GM19328 (cell line): Measurements from ENCODE around the gene HMCN2.

Source experiments
- ATAC-seq: cut with Tn5 transposase; IDR thresholded peaks from one replicate; pipeline ENCODE4 v1.9.1; 2021; ENCODE audit warnings: mild to moderate bottlenecking, moderate library complexity; ENCODE audit not compliant: unreplicated experiment

The HMCN2 gene

DNA sequence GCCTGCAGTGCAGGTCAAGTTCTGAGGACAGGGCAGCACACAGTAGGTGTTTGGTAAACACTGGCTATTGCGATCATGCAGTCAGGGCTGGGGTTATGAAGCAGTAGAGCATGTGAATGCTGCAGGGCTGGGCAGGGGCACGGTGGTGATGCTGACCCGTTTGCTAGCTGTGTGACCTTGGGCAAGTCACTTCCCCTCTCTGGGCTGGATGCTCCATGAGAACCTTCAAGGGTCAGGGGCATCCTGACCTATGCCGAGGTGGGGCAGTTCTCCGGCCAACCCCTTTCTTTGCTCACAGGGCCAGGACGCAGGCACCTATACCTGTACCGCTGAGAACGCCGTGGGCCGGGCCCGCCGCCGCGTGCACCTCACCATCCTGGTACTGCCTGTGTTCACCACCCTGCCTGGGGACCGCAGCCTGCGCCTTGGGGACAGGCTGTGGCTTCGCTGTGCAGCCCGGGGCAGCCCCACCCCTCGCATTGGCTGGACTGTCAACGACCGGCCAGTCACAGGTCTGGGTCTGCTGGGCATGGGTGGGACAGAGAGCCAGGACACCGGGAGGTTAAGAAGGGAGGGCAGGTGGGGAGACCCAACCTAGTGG lies 140.2 kb downstream of the HMCN2 start:
- no peak for ATAC-seq

DNA sequence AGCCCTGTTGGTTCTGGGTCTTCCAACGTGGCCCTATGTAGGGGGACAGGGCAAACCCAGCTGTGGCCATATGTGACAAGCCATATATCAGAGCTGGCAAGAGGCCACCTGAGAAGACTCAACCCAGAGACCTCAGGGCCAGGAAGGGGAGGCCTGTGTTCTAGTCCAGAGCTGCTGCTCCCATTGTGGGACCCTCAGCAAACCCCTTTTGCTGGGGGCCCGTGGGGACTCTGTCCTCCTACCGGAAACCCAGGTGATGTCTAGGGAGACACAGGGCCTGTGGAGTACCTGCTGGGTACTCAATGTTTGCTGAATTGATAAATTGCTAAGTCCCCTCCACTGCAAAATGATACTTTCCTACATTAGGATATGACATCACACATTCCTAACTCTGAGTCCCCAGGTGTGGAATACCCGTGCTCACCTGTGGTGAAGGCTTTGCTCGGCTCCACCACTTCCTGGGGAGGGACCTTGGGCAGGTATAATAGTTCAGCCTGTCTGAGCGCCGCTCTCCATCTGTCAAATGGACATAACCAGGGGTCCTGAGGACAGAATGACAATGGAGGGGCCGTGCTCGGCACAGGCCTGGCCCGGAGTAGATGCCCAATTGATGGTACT lies 140.8 kb downstream of the HMCN2 start:
- ATAC-seq, result no peak

DNA sequence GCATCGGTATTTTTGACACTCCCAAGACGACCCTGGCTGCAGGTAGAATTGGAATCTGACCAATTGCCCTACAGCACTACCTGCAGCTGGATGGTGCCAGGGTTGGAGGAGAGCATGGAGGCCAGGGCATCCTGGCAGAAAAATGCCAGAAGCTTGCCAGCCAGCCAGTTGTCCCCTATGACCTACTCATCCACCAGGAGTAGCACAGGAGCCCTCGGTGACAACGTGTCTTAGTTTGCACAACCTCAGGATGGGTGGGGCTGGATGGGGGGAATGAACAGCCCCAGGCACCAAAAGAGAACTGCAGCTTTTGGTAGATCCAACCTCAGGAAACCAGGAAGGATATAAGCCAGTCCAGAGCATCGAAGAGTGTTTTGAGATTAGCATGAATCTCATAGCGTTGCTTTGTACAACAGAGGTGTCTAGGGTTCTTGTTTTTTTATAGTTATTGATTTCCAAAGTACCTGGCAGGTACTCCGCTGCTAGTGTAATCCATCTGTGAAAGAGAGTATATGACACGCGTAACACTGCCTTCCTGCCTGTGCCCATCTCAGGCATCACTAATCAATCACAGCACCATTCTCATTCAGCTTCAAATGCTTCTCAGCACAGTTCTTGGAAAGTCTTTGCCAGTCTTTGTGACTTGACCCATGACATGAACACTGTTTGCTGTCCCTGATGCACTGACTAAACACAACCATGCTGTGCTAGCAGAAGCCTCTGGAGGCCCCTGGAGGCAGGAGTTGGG lies 142.5 kb downstream of the HMCN2 start:
- no peak for ATAC-seq

- no peak for ATAC-seq
Measured at GRCh38 chr9:130408669-130409068, 143.1 kb downstream of the HMCN2 start.

- ATAC-seq, result no peak
Measured at GRCh38 chr9:130409246-130409645, 143.7 kb downstream of the HMCN2 start.

DNA sequence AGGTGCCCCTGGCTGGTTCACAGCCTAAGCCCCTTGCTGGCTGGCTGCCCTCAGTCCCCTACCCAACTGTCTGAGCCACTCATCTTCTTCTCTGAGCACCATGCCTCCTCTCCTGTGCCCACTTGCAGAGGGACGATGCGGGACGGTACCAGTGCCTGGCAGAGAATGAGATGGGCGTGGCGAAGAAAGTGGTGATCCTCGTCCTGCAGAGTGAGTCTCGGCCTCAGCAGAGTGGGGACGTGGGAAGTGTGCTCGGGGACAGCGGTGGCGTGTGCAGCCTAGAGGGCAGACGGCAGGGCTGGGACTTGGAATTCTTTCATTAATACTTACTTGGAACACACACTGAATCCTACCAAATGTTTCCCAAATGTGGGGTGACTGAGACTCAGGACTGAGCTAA lies 144.9 kb downstream of the HMCN2 start:
- ATAC-seq, result no peak

GRCh38 chr9:130411566-130411915 lies 146.0 kb downstream of the HMCN2 start:
- no peak for ATAC-seq

- no peak for ATAC-seq
Measured at GRCh38 chr9:130414081-130414731, 148.6 kb downstream of the HMCN2 start.

DNA sequence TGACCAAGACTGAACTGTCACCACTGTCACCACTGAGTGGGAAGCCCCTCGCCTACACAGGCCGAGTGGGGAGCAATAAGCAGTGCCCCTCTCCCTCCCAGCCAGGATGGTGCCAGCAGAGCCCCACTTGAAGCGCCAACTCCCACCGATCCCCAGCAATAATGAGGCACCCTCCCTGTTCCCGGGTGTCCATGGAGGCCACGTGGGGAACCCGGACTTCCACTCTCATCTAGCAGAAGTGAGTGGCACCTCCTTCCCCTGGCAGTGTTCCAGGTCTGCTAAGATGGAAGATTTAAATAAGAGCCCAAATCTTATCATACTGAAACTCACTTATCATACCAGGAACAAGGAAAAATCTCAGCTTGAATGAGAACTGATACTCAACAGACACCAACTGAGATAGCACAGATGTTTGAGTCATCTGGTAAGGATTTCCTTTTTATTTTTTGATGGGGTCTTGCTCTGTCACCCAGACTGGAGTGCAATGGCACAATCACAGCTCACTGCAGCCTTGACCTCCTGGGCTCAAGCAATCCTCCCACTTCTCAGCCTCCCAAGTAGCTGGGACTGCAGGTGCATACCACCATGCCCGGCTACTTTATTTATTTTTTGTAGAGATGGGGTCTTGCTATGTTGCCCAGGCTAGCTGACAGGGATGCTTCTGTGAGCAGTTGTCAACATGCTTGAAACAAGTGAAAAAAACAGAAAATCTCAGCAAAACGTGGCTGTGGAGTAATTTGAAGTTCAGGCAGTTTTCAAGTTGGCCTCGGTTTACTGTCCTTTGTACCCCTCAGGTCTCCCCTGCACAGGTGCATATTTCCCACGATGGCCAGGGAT lies 149.6 kb downstream of the HMCN2 start:
- no peak for ATAC-seq

DNA sequence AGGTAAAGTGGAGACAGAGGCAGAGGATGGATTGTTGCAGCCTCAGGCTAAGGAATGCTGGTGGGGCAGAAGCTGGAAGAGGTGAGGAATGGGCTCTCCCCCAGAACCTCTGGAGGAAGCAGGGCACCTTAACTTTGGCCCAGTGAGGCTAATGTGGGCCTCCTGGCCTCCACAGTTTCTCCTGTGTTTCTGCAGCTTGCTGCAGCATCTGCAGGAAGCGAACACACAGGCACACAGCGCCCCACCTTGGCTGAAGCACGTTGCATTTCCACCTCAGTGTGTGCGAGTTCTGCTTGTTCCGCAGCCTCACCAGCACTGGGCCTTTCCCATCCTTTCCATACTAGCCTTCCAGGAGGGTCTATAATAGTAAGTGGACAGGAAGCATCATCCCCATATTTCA lies 152.0 kb downstream of the HMCN2 start:
- no peak for ATAC-seq

GRCh38 chr9:130418776-130419175 lies 153.2 kb downstream of the HMCN2 start:
- ATAC-seq, result no peak

- ATAC-seq, result no peak
Measured at GRCh38 chr9:130419521-130420035, 154.0 kb downstream of the HMCN2 start.

DNA sequence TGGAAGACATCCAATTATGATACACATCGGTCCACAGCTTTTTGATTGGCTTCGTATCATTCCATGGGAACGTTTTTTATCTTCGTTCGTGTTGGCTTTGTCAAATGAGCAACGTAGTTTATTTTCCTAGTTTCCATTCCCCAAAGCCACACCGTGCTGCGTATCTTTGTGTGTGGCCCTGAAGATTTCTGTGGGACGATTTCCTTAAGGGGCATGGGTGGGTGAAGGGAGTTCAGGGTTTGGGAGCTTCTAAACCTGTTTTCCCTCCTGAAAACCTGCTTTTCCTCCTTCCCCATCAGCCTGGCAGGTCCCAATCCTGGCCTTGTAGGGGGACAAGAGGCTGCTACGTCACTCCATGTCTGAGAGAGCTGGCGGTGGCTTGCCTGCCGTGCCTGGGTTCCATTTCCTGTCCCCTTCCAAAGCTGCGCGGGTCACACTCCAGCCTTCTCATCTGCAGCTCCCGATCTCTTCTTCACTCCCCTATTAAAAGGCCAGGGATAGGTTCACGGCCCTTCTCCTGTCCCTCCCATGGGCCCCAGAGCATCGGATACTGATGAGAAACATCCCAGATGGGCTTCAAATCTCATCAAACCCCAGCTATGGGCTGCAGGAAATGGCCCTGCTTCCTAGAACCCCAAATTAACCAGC lies 155.7 kb downstream of the HMCN2 start:
- no peak for ATAC-seq

DNA sequence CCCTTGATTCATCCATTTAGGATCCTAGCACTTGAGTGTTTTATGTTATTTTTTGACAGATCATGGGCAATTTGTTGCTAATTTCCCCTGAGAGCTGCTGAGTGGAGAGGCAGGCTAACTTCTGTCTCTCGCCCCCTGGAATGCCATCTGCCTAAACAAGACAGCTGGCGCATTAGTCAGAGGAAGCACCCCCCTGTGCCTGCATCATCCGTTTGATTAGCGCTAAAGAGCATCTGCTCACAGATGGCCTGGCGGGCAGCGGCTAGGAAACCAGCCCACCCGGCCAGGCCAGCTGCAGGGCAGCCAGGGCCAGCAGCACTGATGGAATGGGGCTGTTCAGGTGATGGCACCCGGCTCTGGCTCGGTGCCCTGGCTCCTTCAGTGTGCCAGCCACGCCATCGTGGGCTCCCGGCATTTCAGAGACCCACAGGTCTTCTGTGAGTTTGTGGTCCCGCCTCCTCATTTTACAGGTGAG lies 156.3 kb downstream of the HMCN2 start:
- ATAC-seq, result no peak

DNA sequence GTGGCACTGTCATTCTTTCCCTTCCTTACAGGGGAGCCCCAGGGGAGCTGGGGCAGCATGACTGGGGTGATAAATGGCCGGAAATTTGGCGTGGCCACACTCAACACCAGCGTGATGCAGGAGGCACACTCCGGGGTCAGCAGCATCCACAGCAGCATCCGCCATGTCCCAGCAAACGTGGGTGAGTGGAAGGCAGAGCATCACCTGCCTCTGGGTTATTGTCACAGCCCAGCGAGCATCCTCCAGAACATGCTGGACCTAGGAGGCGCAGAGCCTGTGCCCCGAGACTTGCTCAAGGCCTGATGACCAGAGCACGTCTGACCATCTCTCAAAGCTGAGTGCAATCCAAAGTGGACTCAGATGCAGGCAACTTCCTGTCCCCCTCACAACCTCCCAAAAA lies 157.0 kb downstream of the HMCN2 start:
- ATAC-seq, result no peak

- no peak for ATAC-seq
Measured at GRCh38 chr9:130423272-130423671, 157.7 kb downstream of the HMCN2 start.

- ATAC-seq, result no peak
Measured at GRCh38 chr9:130424595-130425454, 159.3 kb downstream of the HMCN2 start.

- no peak for ATAC-seq
Measured at GRCh38 chr9:130425741-130426466, 160.3 kb downstream of the HMCN2 start.

DNA sequence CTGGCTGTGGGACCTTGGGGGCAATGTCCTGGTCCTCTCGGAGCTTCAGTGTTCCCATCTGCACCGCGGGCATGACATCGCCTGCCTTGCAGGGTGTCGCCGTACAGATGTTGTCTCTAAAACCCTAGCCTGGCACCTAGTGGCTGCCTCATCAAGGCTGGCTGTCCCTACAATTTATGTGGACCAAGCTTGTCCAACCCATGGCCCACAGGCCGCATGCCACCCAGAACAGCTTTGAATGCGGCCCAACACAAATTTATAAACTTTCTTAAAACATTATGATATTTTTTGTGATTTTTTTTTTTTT lies 160.9 kb downstream of the HMCN2 start:
- no peak for ATAC-seq
